Suprapubic skin (tissue), 4 donors: Measurements from ENCODE around the gene TRIM41. TPM values are rescaled to one million over a fixed set of nuclear protein-coding genes. Genes with fewer than 3 reads are reported as not detected.

Experiments used
- DNase-seq, 2 donors: peaks; one replicate each; pipeline ENCODE4 v3.0.0-alpha.2; 2019; ENCODE audit warnings: low spot score in 2 of 2
- H3K27ac ChIP-seq: fragments of 200-600 bp; sonication (generic); one replicate; pipeline ENCODE4 v1.5.1; 2019
- H3K27me3 ChIP-seq: fragments of 200-600 bp; sonication (generic); one replicate; pipeline ENCODE4 v1.5.1; 2019
- H3K36me3 ChIP-seq: fragments of 200-600 bp; sonication (generic); one replicate; pipeline ENCODE4 v1.5.1; 2019
- H3K4me1 ChIP-seq: fragments of 200-600 bp; sonication (generic); one replicate; pipeline ENCODE4 v1.5.1; 2019
- H3K4me3 ChIP-seq: fragments of 200-600 bp; sonication (generic); one replicate; pipeline ENCODE4 v1.5.1; 2019; ENCODE audit warnings: mild to moderate bottlenecking
- H3K9me3 ChIP-seq: fragments of 200-600 bp; sonication (generic); one replicate; pipeline ENCODE4 v1.5.1; 2019
- CTCF ChIP-seq, 2 donors: fragments of 200-600 bp in 1 of 2; fragments of 450-650 bp in 1 of 2; sonication (generic) in 1 of 2; IDR thresholded peaks; one replicate each; pipeline ENCODE4 v1.5.1; 2016 to 2019; ENCODE audit warnings: antibody characterized with exemption in 2 of 2, mild to moderate bottlenecking in 1 of 2, moderate library complexity in 1 of 2
- EP300 ChIP-seq: sonication (generic); formaldehyde crosslinking; IDR thresholded peaks from one replicate; pipeline ENCODE4 v1.6.1; 2017; ENCODE audit warnings: antibody characterized with exemption
- POLR2A ChIP-seq, 2 donors: fragments of 450-650 bp; IDR thresholded peaks; one replicate each; pipeline ENCODE4 v1.6.1; 2017; ENCODE audit warnings: antibody characterized with exemption in 2 of 2, mild to moderate bottlenecking in 2 of 2, moderate library complexity in 2 of 2
- POLR2AphosphoS5 ChIP-seq, 3 donors: sonication (generic); formaldehyde crosslinking; IDR thresholded peaks; one replicate each; pipeline ENCODE4 v1.6.1; 2017; ENCODE audit warnings: antibody characterized with exemption in 3 of 3
- WGBS: methylation state at CpG from one replicate; pipeline ENCODE4 v1.1.5; 2018; 5-methylcytosine and 5-hydroxymethylcytosine counted together
- total RNA-seq, 4 donors: library from RNA; depleted of rRNA; stranded (reverse); fragments of >200 nt; gene quantifications; one replicate each; pipeline ENCODE4 v1.1.0, GENCODE V29; 2016

TRIM41 gene
- total RNA-seq, 4 donors from 2014 or later = 13.3 to 23.3 (median 16.2) TPM

DNA sequence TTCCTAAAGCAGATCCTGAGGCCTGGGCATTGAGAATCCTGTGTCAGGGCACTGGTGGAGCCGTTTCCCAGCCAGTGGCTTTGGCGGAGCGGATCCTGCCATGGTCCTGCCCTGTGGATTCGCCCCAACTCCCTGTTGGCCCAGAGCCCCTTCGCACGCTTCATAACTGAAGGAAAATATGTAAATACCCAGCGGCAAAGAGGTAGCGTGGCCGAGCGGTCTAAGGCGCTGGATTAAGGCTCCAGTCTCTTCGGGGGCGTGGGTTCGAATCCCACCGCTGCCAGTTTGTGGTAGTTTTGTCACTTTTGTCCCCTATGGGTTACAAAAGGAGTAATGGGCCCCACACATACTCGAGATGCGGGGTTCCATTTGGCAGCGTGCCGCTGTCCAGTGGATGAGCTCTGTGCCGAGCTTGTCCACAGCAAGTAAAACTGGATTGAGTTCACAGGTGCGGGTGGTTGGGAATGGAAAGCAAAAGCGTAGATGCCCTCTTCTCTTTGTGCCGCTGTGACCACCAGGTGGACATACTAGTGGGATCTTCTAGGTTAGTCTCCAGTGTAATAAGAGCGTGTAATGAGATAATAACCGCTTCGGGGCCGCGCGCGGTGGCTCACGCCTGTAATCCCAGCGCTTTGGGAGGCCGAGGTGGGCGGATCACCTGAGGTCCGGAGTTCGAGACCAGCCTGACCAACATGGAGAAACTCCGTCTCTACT is 35.4 kb upstream of the TRIM41 start:
- DNase-seq = peak; percentile 89 to 92
- TF ChIP-seq EP300 (no peak), POLR2AphosphoS5 (IDR thresholded peaks at IDR 0.05) (peak in 1 of 3 donors; percentile 36)
- 10% methylated on average over 32 of the region's 37 CpGs for WGBS

GRCh38 chr5:181188700-181189362 is 34.2 kb upstream of the TRIM41 start:
- no peak for TF ChIP-seq EP300
- TF ChIP-seq POLR2AphosphoS5 (IDR thresholded peaks at IDR 0.05) = peak in 1 of 3 donors; percentile 42
- H3K27me3 ChIP-seq = no peaks in the 10 kb centered on the region
- peak overlapping the region; percentile 69 for H3K27ac ChIP-seq
- under 1% methylated on average over 34 of the region's 35 CpGs for WGBS
- H3K4me1 ChIP-seq = peaks cover 39% of the 10 kb centered on the region
- no peaks in the 10 kb centered on the region for H3K9me3 ChIP-seq
- DNase-seq = peak in 1 of 2 donors; percentile 88
- H3K4me3 ChIP-seq = peak overlapping the region; percentile 77
- no peaks in the 10 kb centered on the region for H3K36me3 ChIP-seq

More for the DNA sequence above, 35.4 kb upstream of the TRIM41 start:
- peaks cover 40% of the 10 kb centered on the region for H3K4me1 ChIP-seq
- H3K36me3 ChIP-seq = no peaks in the 10 kb centered on the region
- H3K4me3 ChIP-seq = peak overlapping the region; percentile 77
- no peaks in the 10 kb centered on the region for H3K27me3 ChIP-seq
- H3K27ac ChIP-seq = peak overlapping the region; percentile 24
- H3K9me3 ChIP-seq = no peaks in the 10 kb centered on the region

- H3K27me3 ChIP-seq = no peaks in the 10 kb centered on the region
- no peaks in the 10 kb centered on the region for H3K36me3 ChIP-seq
- DNase-seq = no peak
- H3K9me3 ChIP-seq = no peaks in the 10 kb centered on the region
- TF ChIP-seq POLR2A (IDR thresholded peaks at IDR 0.05) = no peak
- TF ChIP-seq POLR2AphosphoS5 (IDR thresholded peaks at IDR 0.05) = no peak
- no peak for TF ChIP-seq EP300
- TF ChIP-seq CTCF (IDR thresholded peaks at IDR 0.05) = no peak
- peak overlapping the region; percentile 77 for H3K4me3 ChIP-seq
- 0% methylated on average over 29 of the region's 41 CpGs for WGBS
- H3K4me1 ChIP-seq = peaks cover 36% of the 10 kb centered on the region
- H3K27ac ChIP-seq = peak overlapping the region; percentile 69
Observed at GRCh38 chr5:181189363-181189961, 33.6 kb upstream of the TRIM41 start.

- peak overlapping the region; percentile 77 for H3K4me3 ChIP-seq
- H3K27me3 ChIP-seq = no peaks in the 10 kb centered on the region
- TF ChIP-seq EP300 = no peak
- no peak for TF ChIP-seq CTCF (IDR thresholded peaks at IDR 0.05)
- no peak for TF ChIP-seq POLR2AphosphoS5 (IDR thresholded peaks at IDR 0.05)
- TF ChIP-seq POLR2A (IDR thresholded peaks at IDR 0.05) = no peak
- no peaks in the 10 kb centered on the region for H3K36me3 ChIP-seq
- H3K27ac ChIP-seq = no peak overlapping the region
- under 1% methylated on average over 21 of the region's 52 CpGs for WGBS
- no peaks in the 10 kb centered on the region for H3K9me3 ChIP-seq
- peak in 1 of 2 donors; percentile 79 for DNase-seq
- H3K4me1 ChIP-seq = peaks cover 33% of the 10 kb centered on the region
Observed at GRCh38 chr5:181189962-181190710, 32.9 kb upstream of the TRIM41 start.

- Histone ChIP-seq H3K4me3 (peak overlapping the region; percentile 77), H3K9me3 (no peaks in the 10 kb centered on the region), H3K27me3 (no peaks in the 10 kb centered on the region), H3K4me1 (peaks cover 33% of the 10 kb centered on the region), H3K36me3 (no peaks in the 10 kb centered on the region), H3K27ac (peak overlapping the region; percentile 95)
- TF ChIP-seq CTCF (IDR thresholded peaks at IDR 0.05) = peak in 1 of 2 donors; percentile 7
- no peak for TF ChIP-seq EP300
- WGBS = under 1% methylated on average over 27 of the region's 66 CpGs
- DNase-seq = peak in 1 of 2 donors; percentile 79
Observed at GRCh38 chr5:181190711-181191525, 32.2 kb upstream of the TRIM41 start.
